CD4-positive, alpha-beta T cell treated with Interleukin-6 at 100 ng/mL for 8 hours (primary cell): ENCODE measurements around the gene CIPC.

ENCODE experiments used
- DNase-seq: peaks from one replicate; pipeline ENCODE4 v3.0.0-alpha.2; 2020; ENCODE audit warnings: mixed read lengths, low spot score

CIPC gene

DNA sequence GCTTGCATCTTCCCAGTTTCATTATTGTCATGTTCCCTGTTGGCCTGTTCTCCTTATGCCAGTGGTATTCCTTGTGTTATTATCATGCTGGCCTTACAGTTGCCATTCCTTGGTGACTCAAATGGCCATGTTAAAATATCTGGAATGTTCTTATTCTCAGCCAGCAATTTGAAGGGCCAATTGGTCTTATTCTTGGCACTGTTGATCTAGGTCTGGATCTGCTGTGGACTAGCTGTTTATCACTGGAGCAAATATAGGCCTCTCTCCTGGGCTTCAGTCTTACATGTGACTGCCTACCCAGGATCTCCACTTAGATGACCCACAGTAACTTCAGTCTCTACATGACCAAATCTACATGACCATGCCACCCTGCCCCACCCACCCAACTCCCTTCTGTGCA lies 5.4 kb downstream of the CIPC start:
- DNase-seq: no peak

DNA sequence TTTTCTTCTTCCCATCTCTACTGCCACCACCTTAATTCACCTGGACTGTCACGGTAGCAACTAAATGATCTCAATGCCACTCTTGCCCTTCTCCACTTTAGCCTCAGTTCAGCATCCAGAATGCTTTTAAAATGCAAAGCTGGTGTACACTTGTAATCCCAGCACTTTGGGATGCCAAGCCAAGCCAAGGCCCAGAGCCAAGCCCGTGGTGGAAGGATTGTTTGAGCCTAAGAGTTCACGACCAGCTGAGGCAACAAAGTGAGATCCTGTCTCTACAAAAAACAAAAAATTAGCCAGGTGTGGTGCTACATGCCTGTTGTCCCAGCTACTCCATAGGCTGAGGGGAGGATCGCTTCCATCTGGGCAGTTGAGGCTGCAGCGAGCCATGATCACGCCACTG lies 5.9 kb downstream of the CIPC start:
- DNase-seq: no peak

DNA sequence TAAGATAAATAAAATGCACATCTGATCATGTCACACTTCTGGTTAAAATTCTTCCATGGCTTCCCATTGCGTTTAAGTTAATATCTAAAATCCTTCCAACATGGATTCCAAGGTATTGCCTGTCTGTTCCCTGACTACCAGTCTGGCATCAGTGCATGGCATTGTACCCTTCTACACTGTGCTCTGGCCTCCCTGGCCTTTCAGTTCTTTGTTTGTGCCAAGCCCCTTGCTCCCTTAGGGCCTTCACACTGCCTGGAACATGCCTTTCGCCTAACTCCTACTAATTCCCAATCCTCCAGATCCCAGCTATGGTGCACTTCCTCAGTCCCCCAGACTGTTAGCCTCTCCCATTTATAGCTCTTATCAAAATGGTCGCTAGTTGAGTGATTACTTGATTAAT lies 6.3 kb downstream of the CIPC start:
- DNase-seq: no peak

DNA sequence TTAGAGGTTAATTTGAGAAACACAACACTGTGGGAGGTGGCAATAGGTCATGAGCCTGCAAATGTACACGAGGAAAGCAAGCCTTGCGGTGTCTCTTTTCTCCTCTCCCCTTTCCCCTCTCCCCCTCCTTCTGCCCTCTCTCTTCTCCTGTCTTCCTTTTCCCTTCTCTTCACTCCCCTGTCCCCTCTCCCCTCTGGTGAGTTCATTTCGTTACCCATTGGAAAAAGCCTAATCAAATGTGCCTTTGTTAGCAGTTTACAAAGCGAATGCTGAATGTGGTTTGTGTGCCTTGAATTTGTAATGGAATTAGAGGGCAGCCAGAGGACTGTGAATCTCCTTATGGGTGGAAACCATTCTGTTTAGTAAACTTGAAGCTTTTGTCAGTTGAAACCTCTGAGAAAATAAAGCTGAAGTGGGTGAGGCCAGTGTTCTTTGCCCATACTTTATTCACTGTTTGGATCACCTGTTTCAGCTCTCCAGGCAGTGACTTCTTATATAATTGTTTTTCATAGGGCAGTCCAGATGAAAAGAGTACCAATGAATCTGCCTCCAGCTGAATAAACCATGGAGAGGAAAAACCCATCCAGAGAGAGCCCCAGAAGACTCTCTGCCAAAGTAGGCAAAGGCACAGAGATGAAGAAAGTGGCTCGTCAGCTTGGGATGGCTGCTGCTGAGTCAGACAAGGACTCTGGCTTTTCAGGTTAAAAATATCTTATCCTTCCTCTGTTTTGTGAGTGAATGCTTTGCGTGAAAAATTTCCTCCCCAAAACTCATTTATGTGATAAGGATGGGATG lies 7.3 kb downstream of the CIPC start:
- DNase-seq: no peak

DNA sequence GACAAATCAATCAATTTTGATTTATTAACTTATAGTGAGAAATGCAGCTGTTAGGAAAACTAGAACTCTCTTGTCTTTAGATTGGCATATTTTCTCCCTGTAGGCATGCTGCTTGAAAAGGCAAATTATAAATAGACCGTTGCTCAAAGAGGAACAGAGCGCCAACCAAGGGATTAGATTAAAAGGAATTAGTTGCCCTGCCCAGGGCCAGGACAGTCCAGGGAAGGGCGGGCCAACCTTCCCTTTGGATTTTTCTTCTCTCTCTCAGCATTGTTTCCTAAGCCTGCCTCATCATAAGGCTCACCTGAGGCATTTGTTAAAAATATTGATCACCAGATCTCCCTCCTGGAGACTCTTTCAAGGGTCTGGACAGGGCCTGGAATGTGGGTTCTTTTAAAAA lies 8.6 kb downstream of the CIPC start:
- DNase-seq: no peak

DNA sequence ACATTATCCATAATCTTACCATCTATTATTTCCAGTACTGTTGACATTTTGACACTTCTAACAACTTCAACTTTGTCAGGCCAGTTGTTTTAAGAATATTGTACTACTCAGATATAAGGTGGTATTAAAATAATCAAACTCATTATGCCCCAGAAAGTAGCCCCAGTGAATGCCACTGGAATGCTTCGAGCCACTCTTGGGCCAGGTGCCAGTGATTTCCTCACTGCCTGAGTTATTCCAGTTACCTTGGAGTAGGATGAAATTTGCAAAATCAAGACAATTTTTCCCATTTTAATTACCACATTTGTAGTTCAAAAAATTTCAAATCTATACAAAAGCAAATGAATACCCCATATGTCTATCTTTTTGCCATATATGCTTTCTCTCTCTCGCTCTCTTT lies 9.2 kb downstream of the CIPC start:
- DNase-seq: no peak

DNA sequence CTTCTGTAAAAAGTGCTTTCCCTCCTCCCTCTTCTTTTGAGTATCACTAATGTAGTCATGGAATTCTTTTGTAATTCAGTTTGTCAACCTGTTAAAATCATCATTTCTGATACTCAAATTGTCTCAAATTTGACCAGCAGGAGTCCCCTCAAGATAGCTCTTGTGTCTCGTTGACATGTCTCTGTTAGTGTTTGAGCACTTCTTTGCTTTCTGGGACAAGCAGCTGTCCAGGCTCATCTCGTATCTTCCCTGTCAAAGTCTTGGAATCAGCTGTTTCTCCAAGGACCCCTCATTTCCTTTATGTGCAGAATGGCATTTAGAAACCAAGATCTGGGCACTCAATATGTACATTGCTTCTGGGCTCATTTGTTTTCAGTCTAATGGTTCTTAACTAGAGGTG lies 10.7 kb downstream of the CIPC start:
- DNase-seq: no peak

DNA sequence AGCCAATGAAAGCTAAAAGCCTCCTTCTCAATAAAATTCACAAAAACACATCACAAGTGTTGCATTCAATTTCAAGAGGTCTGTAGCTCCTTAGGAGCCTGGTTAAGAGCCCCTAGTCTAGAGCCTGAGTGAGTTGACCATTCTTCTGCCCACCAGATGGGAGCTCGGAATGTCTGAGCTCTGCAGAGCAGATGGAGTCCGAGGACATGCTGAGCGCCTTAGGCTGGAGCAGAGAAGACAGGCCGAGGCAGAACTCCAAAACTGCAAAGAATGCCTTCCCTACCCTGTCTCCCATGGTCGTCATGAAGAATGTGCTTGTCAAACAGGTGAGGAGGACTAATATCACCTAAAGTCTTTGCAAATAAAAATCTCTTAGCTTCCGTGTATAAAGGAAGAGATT lies 11.6 kb downstream of the CIPC start:
- DNase-seq: no peak

DNA sequence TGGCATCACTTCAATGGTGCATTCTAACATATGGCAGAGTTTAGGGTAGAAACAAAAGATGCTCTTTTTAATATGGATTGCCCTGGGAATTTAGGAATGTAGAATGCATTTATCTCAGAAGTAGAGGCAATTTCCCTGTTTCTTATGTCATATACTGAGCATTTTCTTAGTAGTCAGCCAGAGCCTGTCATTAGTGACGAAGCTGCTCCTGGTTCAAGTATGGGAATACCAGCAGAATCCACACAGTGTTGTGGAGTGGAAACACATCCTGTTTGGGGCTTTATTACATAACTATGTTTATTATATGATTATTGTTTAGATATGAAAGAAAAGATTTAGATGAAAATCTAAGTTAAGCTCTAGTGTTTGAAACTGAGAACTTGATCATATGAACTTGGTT lies 12.2 kb downstream of the CIPC start:
- DNase-seq: no peak

DNA sequence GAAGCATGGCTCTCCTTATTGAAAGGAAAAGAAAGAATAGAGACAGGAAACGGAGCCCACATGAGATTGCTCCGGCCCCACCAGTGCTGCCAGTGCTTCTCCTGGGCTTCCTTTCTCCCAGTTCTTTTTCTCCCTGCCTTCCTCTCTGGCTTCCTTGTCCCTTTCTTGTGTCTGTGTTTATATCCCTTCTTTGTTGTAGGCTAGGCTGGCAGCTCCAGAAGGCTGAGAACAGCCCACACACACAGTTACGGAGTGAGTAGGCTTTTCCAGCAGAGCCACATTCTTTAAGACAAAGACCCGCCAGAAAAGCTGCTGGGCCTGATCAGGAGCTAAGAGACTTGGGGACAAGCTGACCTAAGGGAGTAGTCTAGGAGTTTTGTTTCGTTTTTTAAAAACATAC lies 13.0 kb downstream of the CIPC start:
- no peak for DNase-seq

DNA sequence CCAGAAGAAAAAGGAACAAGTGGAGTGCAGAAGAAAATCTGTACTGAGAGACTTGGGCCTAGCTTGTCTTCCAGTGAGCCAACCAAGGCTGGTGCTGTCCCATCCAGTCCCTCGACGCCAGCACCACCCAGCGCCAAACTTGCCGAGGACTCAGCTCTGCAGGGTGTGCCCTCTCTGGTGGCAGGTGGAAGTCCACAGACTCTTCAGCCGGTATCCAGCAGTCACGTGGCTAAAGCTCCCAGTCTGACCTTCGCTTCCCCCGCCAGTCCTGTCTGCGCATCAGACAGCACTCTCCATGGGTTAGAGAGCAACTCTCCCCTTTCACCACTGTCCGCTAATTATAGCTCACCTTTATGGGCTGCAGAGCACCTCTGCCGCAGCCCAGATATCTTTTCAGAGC lies 15.6 kb downstream of the CIPC start:
- no peak for DNase-seq

DNA sequence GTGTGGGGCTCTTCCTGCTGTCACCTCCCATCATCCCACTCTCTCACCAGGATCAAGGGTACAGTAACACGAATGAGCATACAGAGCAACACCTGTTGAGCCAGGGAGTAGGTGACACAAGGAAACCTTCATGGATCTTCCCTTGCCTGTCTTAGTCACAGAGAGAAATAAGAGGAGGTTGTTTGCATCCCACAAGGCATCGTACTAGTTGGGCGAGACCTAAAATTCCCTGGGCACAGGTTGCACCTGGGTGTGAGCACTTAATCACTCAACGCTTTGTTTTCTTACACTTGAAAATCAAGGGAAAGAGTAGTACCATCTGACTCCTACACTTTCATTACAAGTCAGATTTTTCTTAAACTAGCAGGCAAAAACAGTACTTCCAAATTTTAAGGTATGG lies 16.6 kb downstream of the CIPC start:
- DNase-seq: no peak

DNA sequence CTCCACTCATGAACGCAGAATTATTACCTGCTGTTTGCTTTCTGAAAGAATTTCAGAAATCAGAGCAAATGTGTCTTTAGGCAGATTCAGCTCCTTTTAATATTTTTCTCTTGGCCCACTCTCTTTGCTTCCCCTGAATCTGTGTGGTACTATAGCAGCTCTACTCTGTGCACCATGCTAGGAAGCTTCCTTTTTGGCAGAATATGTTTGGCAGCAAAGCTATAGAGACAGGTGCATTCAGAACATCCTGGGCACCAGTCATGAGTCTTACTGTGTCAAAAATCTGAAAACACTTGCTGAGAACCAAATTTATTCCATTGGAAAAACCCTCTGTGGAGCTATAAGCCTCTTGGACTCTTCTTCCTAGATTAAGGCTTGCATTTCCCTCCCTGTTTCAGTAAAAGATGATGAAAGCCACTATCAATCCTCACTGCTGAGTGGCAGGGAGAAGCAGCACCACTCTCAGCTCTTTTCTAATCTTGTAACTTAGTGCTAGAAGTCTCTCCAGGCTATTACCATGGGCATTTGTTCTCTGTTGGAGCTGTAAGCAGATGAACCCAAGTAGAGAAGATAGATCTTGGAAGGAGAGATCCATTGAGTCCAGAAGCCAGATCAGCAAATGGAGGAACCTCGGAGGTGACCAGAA lies 18.2 kb downstream of the CIPC start:
- no peak for DNase-seq

DNA sequence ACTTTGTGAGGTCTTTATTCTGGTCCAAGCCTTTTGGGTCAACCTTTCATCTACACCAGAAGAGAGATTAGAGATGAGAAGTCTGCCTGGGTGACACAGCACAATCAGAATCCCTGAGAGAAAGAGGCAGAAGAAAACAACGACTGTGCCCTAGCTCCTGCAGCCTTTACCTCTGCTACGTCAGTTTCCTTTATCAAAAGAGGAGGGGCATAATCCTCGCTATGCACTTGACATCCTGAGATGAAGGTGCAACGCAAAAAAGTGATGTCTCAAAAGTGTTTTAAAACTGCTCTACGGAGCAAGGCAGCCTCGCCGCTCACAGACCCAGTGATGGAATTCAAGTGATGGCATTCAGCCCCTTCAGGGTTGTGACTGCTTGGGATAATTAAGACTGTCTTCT lies 21.8 kb downstream of the CIPC start:
- peak; percentile 50 for DNase-seq

DNA sequence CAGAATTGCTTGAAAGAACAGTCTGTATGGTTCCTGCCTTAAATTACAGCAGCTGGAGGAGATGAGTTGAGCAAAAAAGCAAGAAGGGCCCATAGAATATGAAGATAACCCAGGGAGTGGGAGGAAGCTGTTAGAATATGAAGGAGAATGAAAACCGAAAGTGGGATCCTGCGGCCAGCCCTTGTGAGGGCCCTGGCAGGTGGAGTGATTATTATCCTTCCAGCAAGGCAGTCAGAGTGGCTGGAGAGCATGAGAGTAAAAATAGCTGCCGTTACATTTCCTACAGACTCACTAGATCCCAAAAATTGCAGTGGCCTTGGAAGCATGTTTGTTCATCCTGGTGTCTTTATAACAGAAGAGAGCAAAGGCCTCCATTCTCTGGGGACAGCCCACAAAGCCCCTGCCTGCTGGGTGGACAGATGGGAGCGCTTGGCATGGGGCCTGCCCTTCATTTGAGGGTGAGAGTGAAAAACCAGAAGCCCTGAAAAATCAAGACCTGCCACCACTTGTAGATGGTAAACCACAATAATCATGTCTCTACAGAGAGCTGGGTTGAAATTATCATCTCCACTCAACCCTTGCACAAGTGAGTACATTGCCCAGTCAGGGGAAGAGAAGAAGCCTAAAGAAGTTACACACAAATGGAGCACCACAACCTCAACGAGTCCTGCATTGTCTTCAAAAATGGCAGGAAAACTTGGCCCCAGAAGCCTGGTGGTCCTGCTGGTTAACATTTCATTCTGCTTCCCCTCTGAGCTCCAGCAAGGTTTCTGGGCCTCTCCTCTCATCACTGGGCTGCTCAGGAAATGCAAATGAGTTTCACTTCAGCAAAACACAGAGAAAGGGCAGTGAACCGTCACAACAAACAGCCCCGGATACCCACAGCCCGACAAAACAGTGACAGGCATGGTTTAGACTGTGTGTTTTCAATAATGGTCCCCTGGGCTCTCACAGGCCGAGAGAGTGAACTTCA lies 23.0 kb downstream of the CIPC start:
- peak; percentile 73 for DNase-seq

DNA sequence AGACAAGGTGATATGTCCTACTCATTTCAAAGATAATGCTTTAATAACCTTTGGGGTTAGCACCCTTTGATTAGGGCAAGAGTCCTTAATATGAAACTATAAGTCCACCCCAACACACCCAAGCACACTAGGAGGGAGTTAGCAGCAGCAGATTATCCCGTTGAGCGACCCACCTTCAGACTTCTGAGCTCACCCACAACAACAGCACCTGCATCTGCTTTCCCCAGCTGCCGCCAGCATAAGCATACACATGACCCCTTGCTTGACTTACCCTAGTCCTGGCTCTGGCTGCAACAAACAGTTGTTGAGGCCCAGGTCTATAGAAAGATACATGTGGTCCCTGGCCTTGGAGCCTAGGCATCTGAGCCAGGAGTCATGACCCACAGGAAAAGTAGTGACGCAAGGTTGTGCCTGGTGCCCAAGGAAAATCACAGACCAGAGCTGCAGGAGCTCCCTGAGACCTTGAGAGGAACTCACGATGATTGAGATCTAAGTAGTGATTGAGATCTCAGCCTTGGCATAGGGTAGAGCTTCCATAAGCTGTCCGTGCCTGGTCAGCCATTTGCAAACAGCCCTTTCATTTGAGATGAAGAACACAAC lies 24.6 kb downstream of the CIPC start:
- no peak for DNase-seq

DNA sequence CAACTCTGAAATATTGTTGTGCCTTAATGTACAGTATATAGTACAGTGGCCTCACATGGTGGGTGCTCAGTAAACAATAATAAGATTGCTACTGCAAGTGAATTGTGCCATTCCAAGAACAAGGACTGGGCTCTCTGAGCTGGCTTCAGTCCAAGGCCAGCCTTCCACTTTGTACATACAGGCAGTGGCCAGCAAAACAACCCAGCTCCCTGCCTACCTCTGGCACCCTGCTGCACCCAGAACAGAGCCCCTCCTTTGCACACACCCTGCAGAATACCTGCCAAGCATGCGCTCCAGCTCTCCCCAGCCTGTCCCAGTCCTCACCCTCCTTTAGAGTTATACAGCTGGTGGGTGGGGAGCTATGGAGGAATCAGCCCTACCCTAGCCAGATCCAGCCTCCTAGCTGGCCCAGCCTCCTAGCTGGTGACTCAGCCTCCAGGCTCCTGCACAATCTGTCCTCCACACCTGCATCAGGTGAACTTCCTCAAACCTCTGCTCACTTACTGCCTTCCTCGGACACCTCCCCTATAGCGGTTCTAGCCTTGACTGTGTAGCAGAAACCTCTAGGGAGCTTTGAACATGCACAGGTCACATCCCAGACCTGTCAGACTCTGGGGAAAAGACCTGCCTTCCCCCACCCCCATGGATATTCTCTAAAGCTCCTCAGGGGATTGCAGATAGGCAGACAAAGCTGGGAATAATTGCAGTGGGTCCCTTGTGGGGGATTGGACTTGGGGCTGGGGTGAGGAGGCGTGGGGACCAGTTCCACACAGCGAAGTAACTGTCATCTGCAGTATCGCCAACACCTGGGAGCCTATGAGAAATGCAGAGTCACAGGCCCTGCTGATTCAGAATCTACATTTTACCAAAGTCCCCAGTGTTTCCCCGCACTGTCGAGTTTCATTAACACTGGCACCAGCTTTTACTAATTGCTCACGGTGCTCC lies 25.6 kb downstream of the CIPC start:
- no peak for DNase-seq

DNA sequence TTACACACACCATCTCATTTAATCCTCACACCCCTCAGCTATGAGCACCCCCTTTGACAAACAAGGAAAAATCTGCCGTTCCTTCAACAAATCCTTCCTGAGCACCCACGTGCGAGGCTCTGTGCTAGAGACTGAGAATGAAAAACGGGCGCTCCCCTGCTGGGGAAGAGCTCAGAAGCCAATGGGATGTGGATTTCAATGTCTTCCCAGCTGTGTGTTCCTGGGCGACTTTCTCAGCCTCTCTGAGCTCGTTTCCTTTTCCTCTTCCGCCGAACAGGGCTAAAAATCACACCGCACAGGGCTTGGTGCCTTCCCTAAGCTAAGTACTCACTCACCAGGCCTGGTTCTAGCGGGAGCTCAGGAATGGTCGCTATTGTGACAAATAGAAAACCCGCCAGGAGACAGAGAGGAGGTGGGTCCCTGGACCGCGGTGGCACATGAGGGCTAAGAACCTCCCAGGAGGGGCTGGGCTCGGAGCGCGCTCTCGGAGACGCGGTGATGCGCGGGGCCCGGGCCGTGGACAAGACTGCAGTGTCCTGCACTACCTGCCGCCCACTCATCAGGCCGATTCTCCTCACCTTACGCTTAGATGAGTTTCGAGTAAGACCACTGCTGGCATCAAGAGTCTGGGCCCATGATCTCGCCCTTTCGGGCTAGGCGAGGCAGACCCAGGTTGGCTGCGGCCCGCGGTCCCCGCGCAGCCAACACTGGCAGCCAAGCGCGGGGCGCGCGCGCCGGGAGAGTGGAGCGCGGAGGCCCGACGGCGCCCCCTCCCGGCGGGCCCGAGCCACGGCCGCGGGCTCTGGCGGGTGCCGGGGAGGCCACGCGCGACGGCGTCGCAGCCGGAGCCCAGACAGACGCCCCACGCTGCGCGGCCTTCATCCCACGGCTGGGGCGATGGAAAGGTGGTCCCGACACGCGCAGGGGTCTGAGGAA lies 26.6 kb downstream of the CIPC start:
- DNase-seq: peak; percentile 67

DNA sequence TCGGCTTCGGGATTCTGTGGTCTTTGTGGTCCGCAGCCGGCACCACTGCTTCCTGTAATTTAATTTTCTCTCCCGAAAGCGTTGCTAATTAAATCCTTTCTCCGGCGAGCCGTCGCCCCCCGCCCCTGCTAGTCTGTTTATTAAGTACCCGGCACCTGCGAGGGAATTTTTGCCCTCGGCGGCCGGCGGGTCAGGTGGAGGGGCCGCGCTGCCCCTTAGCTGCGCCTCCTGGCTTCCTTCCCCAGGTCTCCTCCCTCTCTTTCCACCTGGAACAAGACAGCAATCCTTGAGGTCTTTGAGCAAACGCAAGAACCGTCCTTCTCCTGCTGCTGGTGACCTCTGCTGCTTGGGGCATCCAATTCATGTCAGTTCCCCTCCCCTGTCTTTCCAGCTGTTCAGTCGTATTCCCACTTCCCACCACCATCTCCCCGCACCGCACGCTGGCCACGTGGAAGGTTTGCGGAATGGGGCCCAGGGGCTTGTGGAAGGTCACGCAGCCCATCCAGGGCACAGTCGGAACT lies 27.3 kb downstream of the CIPC start:
- DNase-seq: no peak

DNA sequence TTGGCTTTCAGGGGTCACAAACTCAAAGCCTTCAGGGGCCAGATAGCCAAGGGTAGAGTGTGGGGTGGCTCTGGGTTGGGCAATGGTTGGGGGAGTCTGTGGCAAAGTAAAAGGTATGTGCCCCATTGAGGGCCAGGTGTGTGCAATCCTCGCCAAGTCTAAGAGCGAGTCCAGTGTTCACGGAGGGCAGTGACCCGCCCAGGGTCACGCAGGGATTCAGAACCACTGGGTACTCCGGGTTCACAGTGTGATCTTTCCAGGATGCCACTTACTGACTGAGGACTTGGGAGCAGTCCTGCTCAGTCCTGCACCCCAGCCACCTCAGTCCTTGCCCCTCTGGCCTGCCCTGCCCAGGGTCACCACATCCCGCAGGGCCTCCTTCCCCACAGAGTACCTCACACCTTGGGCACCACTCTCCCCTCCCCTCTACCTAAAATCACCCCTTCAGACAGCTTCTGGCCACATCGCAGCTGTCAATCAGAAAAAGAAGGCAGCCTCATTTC lies 27.8 kb downstream of the CIPC start:
- no peak for DNase-seq
